ENCODE data around the gene LILRB5.

The LILRB5 gene

GRCh38 chr19:54201980-54202379, 55.1 kb downstream of the LILRB5 start:
- peak overlapping the region; percentile 80 for H3K4me3 ChIP-seq (ENCODE audit: low read depth, low read length)
- no peak for TF ChIP-seq CTCF (IDR thresholded peaks at IDR 0.05; ENCODE audit: insufficient read depth, low read depth, low read length, missing control alignments)
- peak; percentile 61 for DNase-seq (ENCODE audit: low read depth)

GRCh38 chr19:54201172-54201701, 55.8 kb downstream of the LILRB5 start:
- H3K4me3 ChIP-seq (ENCODE audit: low read depth, low read length), result peak overlapping the region; percentile 80
- no peak for TF ChIP-seq CTCF (IDR thresholded peaks at IDR 0.05; ENCODE audit: insufficient read depth, low read depth, low read length, missing control alignments)

More at GRCh38 chr19:54201172-54201701, 55.8 kb downstream of the LILRB5 start:
- no peak for DNase-seq (ENCODE audit: low read depth)
